ENCODE measurements around the gene RBKS. TPM values are rescaled to one million over a fixed set of nuclear protein-coding genes. Genes with fewer than 3 reads are reported as not detected.
A peak's percentile ranks its signal among the peaks of the same experiment; 100 is the strongest.
"Not testable (repeated sequence)": the region's sequence is repeated elsewhere in the genome, so short reads cannot be mapped to it uniquely, and the experiment has no call there.

Gene RBKS
- total RNA-seq, 1 experiment from 2014 or later, result 3.2 TPM

GRCh38 chr2:27763907-27764267 is 126.3 kb downstream of the RBKS start:
- no peak for DNase-seq (ENCODE audit: low read depth)

- peak; percentile 65 for DNase-seq (ENCODE audit: low read depth)
Measured at GRCh38 chr2:27762951-27763906, 127.0 kb downstream of the RBKS start.

- DNase-seq (ENCODE audit: low read depth), result no peak
Measured at GRCh38 chr2:27756544-27757498, 133.4 kb downstream of the RBKS start.

GRCh38 chr2:27756091-27756490 is 134.1 kb downstream of the RBKS start:
- no peak for DNase-seq (ENCODE audit: low read depth)

- no peak for DNase-seq (ENCODE audit: low read depth)
Measured at GRCh38 chr2:27754831-27755230, 135.4 kb downstream of the RBKS start.

GRCh38 chr2:27754138-27754588 is 136.0 kb downstream of the RBKS start:
- DNase-seq (ENCODE audit: low read depth), result peak; percentile 75

GRCh38 chr2:27752551-27753237 is 137.5 kb downstream of the RBKS start:
- no peak for DNase-seq (ENCODE audit: low read depth)

GRCh38 chr2:27751377-27751776 is 138.8 kb downstream of the RBKS start:
- DNase-seq (ENCODE audit: low read depth), result no peak

- DNase-seq (ENCODE audit: low read depth), result not testable (repeated sequence)
Measured at GRCh38 chr2:27748803-27749554, 141.2 kb downstream of the RBKS start.

GRCh38 chr2:27747827-27748352 is 142.3 kb downstream of the RBKS start:
- DNase-seq (ENCODE audit: low read depth), result no peak

- no peak for DNase-seq (ENCODE audit: low read depth)
Measured at GRCh38 chr2:27746325-27746724, 143.9 kb downstream of the RBKS start.

- DNase-seq (ENCODE audit: low read depth), result not testable (repeated sequence)
Measured at GRCh38 chr2:27745494-27745893, 144.7 kb downstream of the RBKS start.

GRCh38 chr2:27742571-27742970 is 147.6 kb downstream of the RBKS start:
- no peak for DNase-seq (ENCODE audit: low read depth)

- peak; percentile 59 for DNase-seq (ENCODE audit: low read depth)
Measured at GRCh38 chr2:27741673-27742072, 148.5 kb downstream of the RBKS start.

- DNase-seq (ENCODE audit: low read depth), result no peak
Measured at GRCh38 chr2:27739058-27739373, 151.2 kb downstream of the RBKS start.

- no peak for DNase-seq (ENCODE audit: low read depth)
Measured at GRCh38 chr2:27738349-27739057, 151.7 kb downstream of the RBKS start.

- peak; percentile 46 for DNase-seq (ENCODE audit: low read depth)
Measured at GRCh38 chr2:27737676-27738348, 152.4 kb downstream of the RBKS start.

GRCh38 chr2:27736890-27737204 is 153.3 kb downstream of the RBKS start:
- DNase-seq (ENCODE audit: low read depth), result no peak

- DNase-seq (ENCODE audit: low read depth), result peak; percentile 76
Measured at GRCh38 chr2:27736031-27736889, 153.9 kb downstream of the RBKS start.

Data from M059J (cell line).